ENCODE data around the gene MGARP. TPM values are rescaled to one million over a fixed set of nuclear protein-coding genes. Genes with fewer than 3 reads are reported as not detected.
A peak's percentile ranks its signal among the peaks of the same experiment; 100 is the strongest.

MGARP gene
- total and polyA plus RNA-seq, 9 of the 15 experiments (the other 6 are each of a cell fraction or from before 2014, with no cell fraction given) = 0.11 to 0.45 (median 0.23) TPM; not detected in 4

DNA sequence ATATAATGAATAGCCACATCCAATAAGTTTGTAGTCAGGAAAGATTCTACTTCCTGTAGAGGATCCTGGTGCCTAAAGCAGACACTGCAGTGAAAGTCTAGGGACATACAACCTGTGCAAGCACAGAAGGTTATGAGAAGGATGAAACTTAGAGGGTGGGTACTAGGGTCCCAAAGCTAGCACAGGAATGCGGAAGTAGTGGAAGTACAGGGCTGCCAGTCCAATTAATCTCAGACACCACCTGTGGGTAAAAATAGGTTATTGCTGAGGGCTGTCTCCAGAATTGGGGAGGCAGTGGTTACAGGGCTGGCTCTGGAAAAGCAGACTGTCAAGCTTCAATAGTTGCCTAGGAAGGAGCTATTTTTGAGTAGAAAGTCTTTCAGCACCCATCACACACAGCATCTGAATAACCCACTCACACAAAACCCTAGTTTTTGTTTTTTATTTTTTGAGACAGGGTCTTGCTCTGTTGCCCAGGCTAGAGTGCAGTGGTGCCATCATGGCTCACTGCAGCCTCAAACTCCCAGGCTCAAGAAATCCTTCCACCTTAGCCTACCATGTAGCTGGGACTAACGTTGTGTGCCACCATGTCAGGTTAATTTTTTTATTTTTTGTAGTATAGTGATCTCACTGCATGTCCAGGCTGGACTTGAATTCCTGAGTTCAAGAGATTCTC is 52.2 kb downstream of the MGARP start (continued):
- TF ChIP-seq ZMIZ1 (IDR thresholded peaks at IDR 0.05; ENCODE audit: low read depth in 2 of 2, low read length in 2 of 2) (no peak), DDX20 (tag; IDR thresholded peaks at IDR 0.05; ENCODE audit: low read depth) (no peak), MCM2 (IDR thresholded peaks at IDR 0.05; ENCODE audit: low read depth) (no peak), ZKSCAN1 (IDR thresholded peaks at IDR 0.05; ENCODE audit: low read depth, low read length) (no peak), ZNF263 (CRISPR knock-in tag; IDR thresholded peaks at IDR 0.05; ENCODE audit: borderline replicate concordance) (no peak), OTX1 (CRISPR knock-in tag; IDR thresholded peaks at IDR 0.05) (no peak), SLC30A9 (CRISPR knock-in tag; IDR thresholded peaks at IDR 0.05) (no peak), ZNF280A (IDR thresholded peaks at IDR 0.05; ENCODE audit: low read depth, partially characterized antibody) (no peak), KLF16 (IDR thresholded peaks at IDR 0.05) (no peak), PURB (CRISPR knock-in tag; IDR thresholded peaks at IDR 0.05; ENCODE audit: low read depth) (no peak), TAF15 (IDR thresholded peaks at IDR 0.05; ENCODE audit: low read depth, low read length) (no peak)
- TF ChIP-seq, protein P1, sequence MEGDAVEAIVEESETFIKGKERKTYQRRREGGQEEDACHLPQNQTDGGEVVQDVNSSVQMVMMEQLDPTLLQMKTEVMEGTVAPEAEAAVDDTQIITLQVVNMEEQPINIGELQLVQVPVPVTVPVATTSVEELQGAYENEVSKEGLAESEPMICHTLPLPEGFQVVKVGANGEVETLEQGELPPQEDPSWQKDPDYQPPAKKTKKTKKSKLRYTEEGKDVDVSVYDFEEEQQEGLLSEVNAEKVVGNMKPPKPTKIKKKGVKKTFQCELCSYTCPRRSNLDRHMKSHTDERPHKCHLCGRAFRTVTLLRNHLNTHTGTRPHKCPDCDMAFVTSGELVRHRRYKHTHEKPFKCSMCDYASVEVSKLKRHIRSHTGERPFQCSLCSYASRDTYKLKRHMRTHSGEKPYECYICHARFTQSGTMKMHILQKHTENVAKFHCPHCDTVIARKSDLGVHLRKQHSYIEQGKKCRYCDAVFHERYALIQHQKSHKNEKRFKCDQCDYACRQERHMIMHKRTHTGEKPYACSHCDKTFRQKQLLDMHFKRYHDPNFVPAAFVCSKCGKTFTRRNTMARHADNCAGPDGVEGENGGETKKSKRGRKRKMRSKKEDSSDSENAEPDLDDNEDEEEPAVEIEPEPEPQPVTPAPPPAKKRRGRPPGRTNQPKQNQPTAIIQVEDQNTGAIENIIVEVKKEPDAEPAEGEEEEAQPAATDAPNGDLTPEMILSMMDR (IDR thresholded peaks at IDR 0.05 in 2 of 3, conservative IDR thresholded peaks at IDR 0.05 in 1 of 3; ENCODE audit: insufficient read depth in 2 of 3, low read depth in 1 of 3, low read length in 3 of 3) = peak; percentile 53 to 75 (median 62)

All from K562 (cell line).